Fibroblast of mammary gland (primary cell): ENCODE data around the gene RILP.

Experiments
- DNase-seq: peaks from one replicate; pipeline ENCODE4 v3.0.0-alpha.2; 2010; ENCODE audit warnings: low read depth
- H3K4me3 ChIP-seq: 2 replicates; pipeline ENCODE4 v1.5.1; 2011; ENCODE audit warnings: low read depth, mild to moderate bottlenecking, low read length, moderate library complexity; ENCODE audit not compliant: control insufficient read depth
- TF ChIP-seq, protein P1 (sequence below): conservative IDR thresholded peaks from 2 replicates; pipeline ENCODE4 v1.5.1; 2011; ENCODE audit warnings: low read depth, low read length, inconsistent platforms; ENCODE audit not compliant: control insufficient read depth, insufficient read depth

RILP gene

DNA sequence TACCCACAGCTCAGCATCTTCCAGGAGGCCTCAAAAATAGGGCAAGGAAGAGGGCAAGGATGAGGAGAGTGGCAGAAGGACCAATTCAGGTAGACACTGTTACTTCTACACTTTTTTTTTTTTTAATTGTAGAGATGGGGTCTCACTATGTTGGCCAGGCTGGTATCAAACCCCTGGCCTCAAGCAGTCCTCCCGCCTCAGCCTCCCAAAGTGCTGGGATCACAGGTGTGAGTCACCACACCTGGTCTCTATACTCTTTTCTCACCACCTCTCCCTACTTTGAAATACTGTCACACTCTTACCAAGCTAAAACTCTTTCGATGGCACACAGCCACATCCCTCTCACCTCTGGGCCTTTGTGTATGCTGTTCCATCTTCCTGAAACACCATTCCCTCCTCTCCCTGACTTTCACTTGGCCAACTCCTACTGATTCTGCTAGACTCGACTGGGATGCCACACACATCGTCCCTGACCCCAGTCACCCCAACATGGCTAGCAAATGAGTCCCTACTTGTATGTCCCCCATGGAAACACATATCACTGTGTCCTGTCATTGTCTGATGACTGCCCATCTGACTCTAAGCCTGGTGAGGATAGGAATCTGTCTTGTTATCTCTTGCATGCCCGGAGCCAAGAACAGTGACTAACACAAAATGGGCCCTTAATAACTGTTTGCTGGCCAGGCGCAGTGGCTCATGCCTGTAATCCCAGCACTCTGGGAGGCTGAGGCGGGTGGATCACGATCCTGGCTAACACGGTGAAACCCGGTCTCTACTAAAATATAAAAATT lies 13.8 kb downstream of the RILP start:
- TF ChIP-seq, protein P1, sequence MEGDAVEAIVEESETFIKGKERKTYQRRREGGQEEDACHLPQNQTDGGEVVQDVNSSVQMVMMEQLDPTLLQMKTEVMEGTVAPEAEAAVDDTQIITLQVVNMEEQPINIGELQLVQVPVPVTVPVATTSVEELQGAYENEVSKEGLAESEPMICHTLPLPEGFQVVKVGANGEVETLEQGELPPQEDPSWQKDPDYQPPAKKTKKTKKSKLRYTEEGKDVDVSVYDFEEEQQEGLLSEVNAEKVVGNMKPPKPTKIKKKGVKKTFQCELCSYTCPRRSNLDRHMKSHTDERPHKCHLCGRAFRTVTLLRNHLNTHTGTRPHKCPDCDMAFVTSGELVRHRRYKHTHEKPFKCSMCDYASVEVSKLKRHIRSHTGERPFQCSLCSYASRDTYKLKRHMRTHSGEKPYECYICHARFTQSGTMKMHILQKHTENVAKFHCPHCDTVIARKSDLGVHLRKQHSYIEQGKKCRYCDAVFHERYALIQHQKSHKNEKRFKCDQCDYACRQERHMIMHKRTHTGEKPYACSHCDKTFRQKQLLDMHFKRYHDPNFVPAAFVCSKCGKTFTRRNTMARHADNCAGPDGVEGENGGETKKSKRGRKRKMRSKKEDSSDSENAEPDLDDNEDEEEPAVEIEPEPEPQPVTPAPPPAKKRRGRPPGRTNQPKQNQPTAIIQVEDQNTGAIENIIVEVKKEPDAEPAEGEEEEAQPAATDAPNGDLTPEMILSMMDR: no peak
- no peak overlapping the region for H3K4me3 ChIP-seq
- DNase-seq: no peak

DNA sequence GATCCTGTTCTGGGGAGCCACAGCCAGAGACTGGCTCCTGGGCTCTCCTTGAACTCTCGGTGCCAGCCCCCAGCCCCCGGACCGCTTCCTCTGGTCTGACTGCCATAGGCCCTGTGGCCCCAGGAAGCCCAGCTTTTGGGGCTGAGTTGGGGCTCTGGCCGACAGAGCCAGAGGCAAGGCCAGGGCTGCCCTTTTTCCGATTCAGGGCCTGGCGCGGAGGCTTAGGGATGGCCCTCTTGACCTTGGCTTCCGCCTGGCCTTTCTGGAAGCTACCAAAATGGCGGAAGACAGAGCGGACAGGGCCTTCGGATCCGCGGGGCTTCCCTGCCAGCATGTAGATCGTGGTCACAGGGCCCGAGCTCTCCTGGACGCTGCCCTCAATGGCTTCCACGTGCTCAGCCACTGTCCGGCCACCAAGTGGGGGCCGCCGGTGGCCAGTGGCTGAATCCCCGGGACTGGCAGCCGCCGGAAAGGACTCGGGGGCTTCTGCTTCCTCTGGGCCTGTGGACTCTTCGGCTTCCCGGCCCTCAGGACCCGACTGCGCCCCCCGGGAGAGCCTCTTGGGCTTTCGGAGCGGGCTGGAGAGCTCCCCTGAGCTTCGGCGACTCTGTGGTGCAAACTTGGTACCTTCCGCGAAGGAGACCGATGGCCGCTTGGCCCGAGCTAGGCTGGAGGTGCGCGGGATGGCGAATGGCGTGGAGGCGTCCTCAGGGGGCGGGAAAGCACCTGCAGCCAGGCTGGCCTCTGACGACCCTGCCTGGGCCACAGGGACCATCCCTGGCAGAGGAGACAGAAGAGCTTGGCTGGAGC lies 14.6 kb downstream of the RILP start:
- no peak for DNase-seq
- no peak overlapping the region for H3K4me3 ChIP-seq
- TF ChIP-seq, protein P1: no peak

DNA sequence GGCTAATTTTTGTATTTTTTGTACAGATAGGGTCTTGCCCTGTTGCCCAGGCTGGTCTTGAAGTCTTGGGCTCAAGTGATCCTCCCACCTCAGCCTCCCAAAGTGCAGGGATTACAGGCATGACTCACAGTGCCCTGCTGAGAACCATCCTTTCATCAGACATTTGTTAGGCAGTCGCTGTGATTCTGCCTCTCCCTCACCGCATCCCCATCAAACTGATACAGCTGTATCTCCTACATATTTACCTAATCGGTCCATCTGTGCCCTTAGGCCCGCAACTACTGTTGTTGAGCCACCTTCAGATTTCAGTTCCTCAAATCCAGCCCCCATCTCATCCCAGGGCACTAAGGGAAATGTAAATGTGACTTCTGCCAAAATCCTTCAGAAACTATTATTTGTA lies 19.0 kb downstream of the RILP start:
- H3K4me3 ChIP-seq: no peak overlapping the region
- TF ChIP-seq, protein P1: no peak
- no peak for DNase-seq

DNA sequence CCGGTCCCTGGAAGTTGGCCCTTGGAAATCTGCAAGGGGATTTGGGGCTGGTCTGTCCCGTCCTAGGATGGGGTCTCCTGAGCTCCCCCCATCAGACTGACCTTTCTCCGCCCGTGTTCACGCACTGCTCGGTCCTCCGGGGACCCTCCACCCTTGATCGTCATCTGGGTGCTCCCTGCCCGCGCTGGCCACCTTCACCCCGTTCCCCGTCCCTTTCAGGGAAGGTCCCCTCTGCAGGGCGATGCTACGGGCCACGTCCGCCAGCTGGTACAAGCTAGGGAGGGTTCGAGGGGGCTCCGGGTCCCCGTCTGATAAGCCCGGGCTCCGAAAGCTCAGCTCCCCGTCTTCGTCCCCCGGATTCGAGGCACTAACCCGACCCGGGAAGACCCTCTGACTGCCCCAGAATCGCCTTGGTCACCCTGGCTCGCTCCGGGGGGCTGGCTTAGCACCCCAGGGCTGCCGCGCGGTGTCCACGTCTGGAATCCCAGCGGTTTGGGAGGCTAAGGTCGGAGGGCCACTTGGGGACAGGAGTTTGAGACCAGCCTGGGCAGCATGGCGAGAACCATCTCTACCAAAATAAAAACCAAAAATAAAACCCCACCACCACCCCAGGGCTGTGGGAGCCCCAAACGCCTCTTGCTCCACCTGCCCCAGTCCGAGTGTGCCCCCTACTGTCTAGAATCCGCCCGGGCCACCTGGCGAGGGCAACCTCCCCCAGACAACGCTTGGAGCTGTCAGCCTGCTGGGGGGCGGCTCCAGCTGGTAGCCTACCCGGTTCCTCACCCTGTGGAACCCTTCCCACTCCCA lies 20.0 kb downstream of the RILP start:
- peak; percentile 31 for DNase-seq
- peak overlapping the region; percentile 52 for H3K4me3 ChIP-seq
- TF ChIP-seq, protein P1: peak; percentile 54

DNA sequence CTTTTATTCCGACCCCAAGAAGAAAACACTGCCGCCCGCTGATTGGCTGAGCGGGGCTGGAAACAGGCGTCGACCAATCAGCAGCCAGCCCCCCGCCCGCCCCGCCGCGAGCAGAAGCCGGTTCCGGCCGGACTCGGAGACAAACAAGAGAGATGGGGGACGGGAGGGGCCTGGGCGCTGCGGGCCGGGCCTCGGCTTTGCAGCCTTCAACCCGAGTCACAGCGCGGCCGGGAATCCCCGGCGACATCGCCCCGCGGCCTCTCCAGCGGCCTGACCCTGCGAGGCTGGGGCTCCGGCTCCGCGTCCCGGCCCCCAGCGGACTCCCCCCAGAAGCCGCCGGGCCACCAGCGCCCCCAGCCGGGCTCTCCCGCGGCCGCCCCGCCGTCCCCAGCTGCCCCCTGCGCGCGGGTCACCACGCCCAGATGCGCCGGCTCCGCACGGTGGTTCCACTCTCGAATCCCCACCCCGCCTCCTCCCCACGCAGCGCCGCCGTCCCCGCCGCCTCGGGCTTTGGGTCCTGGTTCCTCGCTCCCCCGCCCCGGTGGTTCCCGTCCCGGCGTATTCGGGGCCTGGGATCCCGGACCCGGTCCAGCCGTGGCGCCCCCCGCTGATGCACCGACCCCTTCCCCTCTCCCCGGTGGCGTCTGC lies 20.7 kb downstream of the RILP start:
- TF ChIP-seq, protein P1: no peak
- peak overlapping the region; percentile 52 for H3K4me3 ChIP-seq
- DNase-seq: peak; percentile 77

DNA sequence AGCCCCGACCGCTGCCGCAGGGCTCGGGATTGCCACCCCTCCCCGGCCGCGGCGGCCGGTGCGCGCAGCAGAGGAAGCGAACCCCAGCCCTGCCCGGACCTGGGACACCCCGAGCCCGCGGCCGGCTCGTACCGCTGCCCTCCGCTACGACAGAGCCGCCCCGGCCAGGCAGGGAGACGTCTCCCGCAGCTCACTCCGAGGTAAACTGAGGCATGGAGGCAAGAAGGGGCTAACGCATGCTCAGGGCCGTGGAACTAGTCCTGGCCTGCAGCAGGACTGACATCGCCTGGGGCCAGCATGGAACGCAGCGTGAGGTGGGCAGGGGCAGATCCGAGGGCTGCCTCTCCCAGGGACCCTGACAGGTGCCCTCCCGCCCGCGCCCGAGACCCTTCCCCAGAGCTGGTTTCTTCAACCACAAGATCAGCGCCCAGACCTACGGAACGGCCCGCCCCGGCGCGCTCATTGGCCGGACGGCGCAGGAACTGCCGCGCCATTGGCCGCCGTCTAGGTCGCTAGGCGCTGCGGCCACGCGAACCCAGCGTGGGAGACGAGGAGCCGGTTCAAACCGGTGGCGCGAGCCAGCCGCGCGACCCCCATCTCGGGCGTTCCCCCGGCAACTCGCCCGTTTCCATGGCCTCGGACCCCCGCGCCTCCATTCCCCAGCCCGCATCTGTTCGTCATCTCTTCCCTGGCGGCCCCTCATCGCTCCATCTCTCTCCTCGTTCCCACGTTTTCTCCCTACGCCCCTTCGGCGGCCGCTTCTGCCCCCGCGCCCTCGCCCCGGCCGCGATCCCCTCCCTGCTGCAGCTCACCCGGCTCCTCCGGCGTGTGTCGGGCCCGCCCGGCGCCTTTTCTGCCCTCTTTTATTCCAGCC lies 21.4 kb downstream of the RILP start, which contains the start of gene SLC43A2:
SLC43A2 (minus strand) TSS at position 853 of the 874 bp plus-strand sequence. CDS start 960 bp downstream, outside the sequence.
- peak; percentile 56 for DNase-seq

More for the DNA sequence above, 21.4 kb downstream of the RILP start, which contains the start of gene SLC43A2:
- TF ChIP-seq, protein P1: no peak
- H3K4me3 ChIP-seq: peak within 1 kb of the TSS; percentile 52
